DND-41 (cell line): Measurements from ENCODE around the gene DHCR24.

Source experiments
- ATAC-seq: fragments of 200-7000 bp; cut with Tn5 transposase; 3 replicates; pipeline ENCODE4 v1.9.1; 2021; ENCODE audit warnings: low read depth; ENCODE audit not compliant: insufficient read depth
- DNase-seq: peaks from one replicate; pipeline ENCODE4 v3.0.0-alpha.2; 2020
- H2AFZ ChIP-seq: 2 replicates; pipeline ENCODE4 v1.6.0; 2012; ENCODE audit warnings: low read depth, low read length
- H3K27ac ChIP-seq: 2 replicates; pipeline ENCODE4 v1.5.1; 2012; ENCODE audit warnings: low read length, inconsistent platforms
- H3K27me3 ChIP-seq: fragments of 200-600 bp; sonication (generic); 2 replicates; pipeline ENCODE4 v1.6.0; 2012; ENCODE audit warnings: low read length, mild to moderate bottlenecking, inconsistent platforms; ENCODE audit not compliant: insufficient read depth, poor library complexity
- H3K36me3 ChIP-seq: 2 replicates; pipeline ENCODE4 v1.5.1; 2012; ENCODE audit warnings: low read length, inconsistent platforms; ENCODE audit not compliant: insufficient read depth
- H3K4me1 ChIP-seq: 2 replicates; pipeline ENCODE4 v1.5.1; 2012; ENCODE audit warnings: mild to moderate bottlenecking, low read length; ENCODE audit not compliant: insufficient read depth
- H3K4me2 ChIP-seq: 2 replicates; pipeline ENCODE4 v1.6.0; 2012; ENCODE audit warnings: mild to moderate bottlenecking, moderate library complexity, low read length, inconsistent platforms; ENCODE audit not compliant: insufficient read depth
- H3K4me3 ChIP-seq, 2 experiments: fragments of 200-600 bp in 1 of 2; shearing (Covaris generic) in 1 of 2; 2 replicates each; pipeline ENCODE4 v1.5.1; 2012 to 2016; ENCODE audit warnings: inconsistent platforms in 2 of 2, low read length in 2 of 2, mild to moderate bottlenecking in 2 of 2, low read depth in 1 of 2, moderate library complexity in 1 of 2
- H3K79me2 ChIP-seq: 2 replicates; pipeline ENCODE4 v1.6.0; 2012; ENCODE audit warnings: low read length, inconsistent platforms; ENCODE audit not compliant: insufficient read depth
- H3K9ac ChIP-seq: 2 replicates; pipeline ENCODE4 v1.6.0; 2012; ENCODE audit warnings: low read depth, mild to moderate bottlenecking, inconsistent platforms, low read length, moderate library complexity
- H3K9me3 ChIP-seq: 2 replicates; pipeline ENCODE4 v1.5.1; 2012; ENCODE audit warnings: low read length, moderate library complexity, mild to moderate bottlenecking, inconsistent platforms; ENCODE audit not compliant: insufficient read depth, severe bottlenecking
- H4K20me1 ChIP-seq: 2 replicates; pipeline ENCODE4 v1.6.0; 2012; ENCODE audit warnings: low read length; ENCODE audit not compliant: insufficient read depth
- EZH2 ChIP-seq: IDR thresholded peaks from 3 replicates; pipeline ENCODE4 v1.6.1; 2012; ENCODE audit warnings: borderline replicate concordance, low read depth, mild to moderate bottlenecking, moderate library complexity, low read length, inconsistent platforms; ENCODE audit not compliant: severe bottlenecking
- TF ChIP-seq, protein P1 (sequence below): IDR thresholded peaks from 2 replicates; pipeline ENCODE4 v1.5.1; 2012; ENCODE audit warnings: borderline replicate concordance, low read length, moderate library complexity, mild to moderate bottlenecking; ENCODE audit not compliant: poor library complexity, severe bottlenecking; ENCODE audit errors: extremely low read depth

DHCR24 gene

GRCh38 chr1:54931275-54931840 lies 44.4 kb upstream of the DHCR24 start:
- DNase-seq = no peak
- Histone ChIP-seq H3K79me2 (no peaks in the 10 kb centered on the region), H3K9ac (no peak overlapping the region), H3K9me3 (no peaks in the 10 kb centered on the region), H2AFZ (no peak overlapping the region), H3K4me3 (no peak overlapping the region), H3K4me2 (no peak overlapping the region), H3K27ac (no peak overlapping the region), H3K27me3 (peaks cover 8% of the 10 kb centered on the region), H4K20me1 (no peaks in the 10 kb centered on the region), H3K4me1 (no peaks in the 10 kb centered on the region), H3K36me3 (no peaks in the 10 kb centered on the region)
- TF ChIP-seq EZH2 = no peak
- TF ChIP-seq, protein P1, sequence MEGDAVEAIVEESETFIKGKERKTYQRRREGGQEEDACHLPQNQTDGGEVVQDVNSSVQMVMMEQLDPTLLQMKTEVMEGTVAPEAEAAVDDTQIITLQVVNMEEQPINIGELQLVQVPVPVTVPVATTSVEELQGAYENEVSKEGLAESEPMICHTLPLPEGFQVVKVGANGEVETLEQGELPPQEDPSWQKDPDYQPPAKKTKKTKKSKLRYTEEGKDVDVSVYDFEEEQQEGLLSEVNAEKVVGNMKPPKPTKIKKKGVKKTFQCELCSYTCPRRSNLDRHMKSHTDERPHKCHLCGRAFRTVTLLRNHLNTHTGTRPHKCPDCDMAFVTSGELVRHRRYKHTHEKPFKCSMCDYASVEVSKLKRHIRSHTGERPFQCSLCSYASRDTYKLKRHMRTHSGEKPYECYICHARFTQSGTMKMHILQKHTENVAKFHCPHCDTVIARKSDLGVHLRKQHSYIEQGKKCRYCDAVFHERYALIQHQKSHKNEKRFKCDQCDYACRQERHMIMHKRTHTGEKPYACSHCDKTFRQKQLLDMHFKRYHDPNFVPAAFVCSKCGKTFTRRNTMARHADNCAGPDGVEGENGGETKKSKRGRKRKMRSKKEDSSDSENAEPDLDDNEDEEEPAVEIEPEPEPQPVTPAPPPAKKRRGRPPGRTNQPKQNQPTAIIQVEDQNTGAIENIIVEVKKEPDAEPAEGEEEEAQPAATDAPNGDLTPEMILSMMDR = no peak
- no peak for ATAC-seq

- Histone ChIP-seq H3K27me3 (peaks cover 12% of the 10 kb centered on the region), H3K79me2 (no peaks in the 10 kb centered on the region), H3K4me3 (no peak overlapping the region), H2AFZ (no peak overlapping the region), H3K4me1 (no peaks in the 10 kb centered on the region), H3K9me3 (no peaks in the 10 kb centered on the region), H3K27ac (no peak overlapping the region), H3K9ac (no peak overlapping the region), H3K4me2 (no peak overlapping the region), H3K36me3 (no peaks in the 10 kb centered on the region), H4K20me1 (no peaks in the 10 kb centered on the region)
- ATAC-seq (no peak), DNase-seq (no peak)
- TF ChIP-seq, protein P1 = no peak
- TF ChIP-seq EZH2 = no peak
Measured at GRCh38 chr1:54929700-54930099, 42.7 kb upstream of the DHCR24 start.

- Histone ChIP-seq H4K20me1 (no peaks in the 10 kb centered on the region), H3K27ac (no peak overlapping the region), H3K27me3 (peaks cover 12% of the 10 kb centered on the region), H2AFZ (no peak overlapping the region), H3K9ac (no peak overlapping the region), H3K4me2 (no peak overlapping the region), H3K79me2 (no peaks in the 10 kb centered on the region), H3K4me3 (no peak overlapping the region), H3K9me3 (no peaks in the 10 kb centered on the region), H3K4me1 (no peaks in the 10 kb centered on the region), H3K36me3 (no peaks in the 10 kb centered on the region)
- DNase-seq = no peak
- no peak for ATAC-seq
- TF ChIP-seq, protein P1 = no peak
- no peak for TF ChIP-seq EZH2
Measured at GRCh38 chr1:54928327-54928726, 41.3 kb upstream of the DHCR24 start.
